CD4-positive, alpha-beta T cell treated with Interleukin-2 at 100 ng/mL for 4 hours (primary cell): ENCODE data around the gene FADS3.
"Not testable (repeated sequence)": the region's sequence is repeated elsewhere in the genome, so short reads cannot be mapped to it uniquely, and the experiment has no call there.

Experiments
- DNase-seq: peaks from one replicate; pipeline ENCODE4 v3.0.0-alpha.2; 2020; ENCODE audit warnings: low spot score

Gene FADS3

GRCh38 chr11:61898247-61898582 lies 6.9 kb upstream of the FADS3 start:
- no peak for DNase-seq

- peak; percentile 76 for DNase-seq
Measured at GRCh38 chr11:61897387-61898246, 6.3 kb upstream of the FADS3 start.

- no peak for DNase-seq
Measured at GRCh38 chr11:61896665-61897386, 5.5 kb upstream of the FADS3 start.

GRCh38 chr11:61895718-61896059 lies 4.3 kb upstream of the FADS3 start:
- no peak for DNase-seq

GRCh38 chr11:61895046-61895717 lies 3.8 kb upstream of the FADS3 start:
- DNase-seq, result no peak

- DNase-seq, result no peak
Measured at GRCh38 chr11:61893981-61894380, 2.6 kb upstream of the FADS3 start.

GRCh38 chr11:61892085-61892370 lies 683 bp upstream of the FADS3 start:
- no peak for DNase-seq

- DNase-seq, result peak; percentile 16
Measured at GRCh38 chr11:61890529-61891330, 615 bp downstream of the FADS3 start.

- no peak for DNase-seq
Measured at GRCh38 chr11:61889831-61890230, 1.5 kb downstream of the FADS3 start.

- no peak for DNase-seq
Measured at GRCh38 chr11:61888590-61888989, 2.8 kb downstream of the FADS3 start.

- no peak for DNase-seq
Measured at GRCh38 chr11:61887839-61888494, 3.4 kb downstream of the FADS3 start.

- DNase-seq, result no peak
Measured at GRCh38 chr11:61886643-61887042, 4.7 kb downstream of the FADS3 start.

- DNase-seq, result no peak
Measured at GRCh38 chr11:61885784-61886580, 5.4 kb downstream of the FADS3 start.

GRCh38 chr11:61885166-61885778 lies 6.1 kb downstream of the FADS3 start:
- no peak for DNase-seq

- DNase-seq, result no peak
Measured at GRCh38 chr11:61883947-61884346, 7.4 kb downstream of the FADS3 start.

- no peak for DNase-seq
Measured at GRCh38 chr11:61883327-61883726, 8.0 kb downstream of the FADS3 start.

- DNase-seq, result no peak
Measured at GRCh38 chr11:61882879-61883278, 8.5 kb downstream of the FADS3 start.

GRCh38 chr11:61882267-61882666 lies 9.1 kb downstream of the FADS3 start:
- not testable (repeated sequence) for DNase-seq

GRCh38 chr11:61881397-61881796 lies 9.9 kb downstream of the FADS3 start:
- no peak for DNase-seq

- no peak for DNase-seq
Measured at GRCh38 chr11:61880454-61880853, 10.9 kb downstream of the FADS3 start.

- DNase-seq, result no peak
Measured at GRCh38 chr11:61880031-61880430, 11.3 kb downstream of the FADS3 start.
